Naive B cell (primary cell): ENCODE measurements around the gene TRIM56. TPM values are rescaled to one million over a fixed set of nuclear protein-coding genes. Genes with fewer than 3 reads are reported as not detected.
A peak's percentile ranks its signal among the peaks of the same experiment; 100 is the strongest.
"Not testable (repeated sequence)": the region's sequence is repeated elsewhere in the genome, so short reads cannot be mapped to it uniquely, and the experiment has no call there.

Experiments used
- ATAC-seq, 2 donors: fragments of 150-1000 bp; cut with Tn5 transposase; 2 replicates each; pipeline ENCODE4 v1.10.0; 2021; ENCODE audit warnings: low read depth in 2 of 2, mild to moderate bottlenecking in 2 of 2, moderate library complexity in 2 of 2
- DNase-seq: peaks from one replicate; pipeline ENCODE4 v3.0.0; 2022
- H3K27ac Mint-ChIP-seq, 6 donors: one replicate each; pipeline ENCODE4 v1.8.0; 2020 to 2022; ENCODE audit warnings: mild to moderate bottlenecking in 6 of 6, mixed read lengths in 6 of 6, moderate library complexity in 5 of 6, inconsistent platforms in 2 of 6
- H3K27me3 Mint-ChIP-seq, 3 donors: one replicate each; pipeline ENCODE4 v1.8.0; 2021 to 2022; ENCODE audit warnings: mixed read lengths in 3 of 3, mild to moderate bottlenecking in 1 of 3
- H3K36me3 Mint-ChIP-seq, 2 donors: one replicate each; pipeline ENCODE4 v1.8.0; 2020 to 2022; ENCODE audit warnings: mixed read lengths in 2 of 2, inconsistent platforms in 1 of 2, mild to moderate bottlenecking in 1 of 2
- H3K4me1 Mint-ChIP-seq, 3 donors: one replicate each; pipeline ENCODE4 v1.8.0; 2020 to 2022; ENCODE audit warnings: mixed read lengths in 3 of 3, inconsistent platforms in 1 of 3, mild to moderate bottlenecking in 1 of 3, moderate library complexity in 1 of 3
- H3K4me3 Mint-ChIP-seq, 8 donors: one replicate each; pipeline ENCODE4 v1.8.0; 2020 to 2022; ENCODE audit warnings: mild to moderate bottlenecking in 8 of 8, mixed read lengths in 8 of 8, moderate library complexity in 8 of 8, inconsistent platforms in 2 of 8
- H3K9me3 Mint-ChIP-seq, 7 donors: one replicate each; pipeline ENCODE4 v1.8.0; 2020 to 2022; ENCODE audit warnings: mixed read lengths in 7 of 7, mild to moderate bottlenecking in 5 of 7, inconsistent platforms in 2 of 7, moderate library complexity in 1 of 7
- polyA plus RNA-seq, 6 donors: library from polyadenylated mRNA; unstranded; fragments of 300-500 nt; fragmentation: Illumina TruSeq; gene quantifications; one replicate each; pipeline ENCODE4 v1.2.3, GENCODE V29; 2021; ENCODE audit warnings: low read depth in 6 of 6

TRIM56 gene
- polyA plus RNA-seq, 6 donors from 2014 or later = 1.0 to 17.7 (median 6.3) TPM

DNA sequence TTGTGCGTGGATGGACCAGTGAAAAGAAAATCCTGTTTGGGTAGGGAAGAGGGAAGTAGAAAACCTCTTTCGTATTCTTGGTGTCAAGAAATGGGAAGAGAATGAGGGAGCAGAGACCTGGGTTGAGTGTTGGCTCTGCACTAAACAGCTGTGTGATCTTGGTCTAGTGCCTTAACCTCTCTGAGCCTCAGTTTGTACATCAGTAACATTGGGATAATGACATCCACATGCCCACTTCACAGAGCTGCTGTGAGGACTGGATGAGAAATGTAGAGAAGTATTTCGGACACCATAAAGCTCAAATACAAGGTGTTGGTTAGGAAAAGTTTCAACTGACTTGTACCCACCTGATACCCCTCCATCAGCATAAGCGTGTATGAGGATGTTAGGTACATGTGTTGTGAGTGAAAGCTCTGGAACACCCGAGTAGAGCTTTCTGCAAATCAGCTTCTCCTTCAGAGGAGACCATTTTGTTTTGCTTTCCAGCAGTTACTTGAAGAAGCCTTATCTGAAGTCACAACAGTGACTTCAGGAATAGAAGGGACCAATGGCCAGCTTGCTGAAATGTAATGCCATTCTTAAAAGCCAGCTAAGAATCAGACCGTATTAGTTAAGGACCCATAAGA, 11.2 kb downstream of the TRIM56 start:
- Mint-ChIP-seq H3K36me3 (no peaks in the 10 kb centered on the region), H3K4me1 (peaks cover 12 to 34% (median 16%) of the 10 kb centered on the region in 3 donors), H3K27ac (no peak overlapping the region), H3K9me3 (no peaks in the 10 kb centered on the region), H3K4me3 (no peak overlapping the region), H3K27me3 (peaks cover 7 to 16% (median 8%) of the 10 kb centered on the region in 3 donors)
- ATAC-seq = no peak
- DNase-seq = no peak

DNA sequence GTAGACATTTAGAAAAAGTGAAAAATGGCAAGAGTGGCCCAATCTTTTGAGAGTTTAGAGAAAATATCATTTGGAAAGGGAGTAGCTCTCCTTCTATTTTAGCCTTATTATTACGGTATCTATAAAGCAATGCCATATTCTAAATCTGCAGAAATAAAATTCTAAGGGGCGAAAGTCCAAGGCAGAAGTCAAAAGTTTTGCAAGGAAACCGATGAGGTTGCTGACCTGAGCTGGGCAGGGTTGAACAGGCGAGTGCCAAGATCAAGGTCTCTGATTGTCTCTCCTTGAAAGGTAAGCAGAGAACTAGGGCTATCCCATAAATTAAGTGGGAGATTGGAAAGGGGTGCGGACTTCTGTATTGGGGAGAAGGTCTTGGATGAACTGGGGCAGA, 11.7 kb downstream of the TRIM56 start:
- H3K27ac Mint-ChIP-seq = peak overlapping the region in 2 of 6 donors; percentile 0 to 25
- H3K9me3 Mint-ChIP-seq = no peaks in the 10 kb centered on the region
- H3K4me1 Mint-ChIP-seq = peaks cover 12 to 34% (median 16%) of the 10 kb centered on the region in 3 donors
- no peak overlapping the region for H3K4me3 Mint-ChIP-seq
- ATAC-seq = no peak
- H3K36me3 Mint-ChIP-seq = no peaks in the 10 kb centered on the region
- peaks cover 12 to 22% (median 13%) of the 10 kb centered on the region in 3 donors for H3K27me3 Mint-ChIP-seq
- no peak for DNase-seq

DNA sequence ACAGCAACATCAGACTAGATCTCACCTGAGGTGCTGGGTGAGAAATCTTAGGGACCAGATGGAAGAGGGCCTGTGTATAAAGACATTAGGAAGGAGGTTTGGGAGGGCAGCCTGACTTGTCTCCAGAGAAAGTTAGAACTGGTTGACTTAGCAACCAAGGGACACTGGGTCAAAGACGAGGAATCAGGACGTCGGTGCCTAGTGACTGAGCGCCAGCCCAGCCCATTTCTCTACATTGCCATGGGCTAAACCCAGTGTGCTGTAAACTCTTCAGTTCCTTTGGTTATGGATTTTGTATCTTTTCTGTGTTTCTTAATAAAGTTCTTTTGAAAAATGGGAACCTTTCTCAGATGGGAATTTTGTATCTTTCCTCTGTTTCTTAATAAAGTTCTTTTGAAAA, 12.3 kb downstream of the TRIM56 start:
- Mint-ChIP-seq H3K27ac (peak overlapping the region in 1 of 6 donors; percentile 25), H3K36me3 (no peaks in the 10 kb centered on the region), H3K4me1 (peaks cover 12 to 34% (median 16%) of the 10 kb centered on the region in 3 donors), H3K4me3 (no peak overlapping the region), H3K27me3 (peaks cover 13 to 28% (median 17%) of the 10 kb centered on the region in 3 donors), H3K9me3 (no peaks in the 10 kb centered on the region)
- no peak for ATAC-seq
- no peak for DNase-seq

DNA sequence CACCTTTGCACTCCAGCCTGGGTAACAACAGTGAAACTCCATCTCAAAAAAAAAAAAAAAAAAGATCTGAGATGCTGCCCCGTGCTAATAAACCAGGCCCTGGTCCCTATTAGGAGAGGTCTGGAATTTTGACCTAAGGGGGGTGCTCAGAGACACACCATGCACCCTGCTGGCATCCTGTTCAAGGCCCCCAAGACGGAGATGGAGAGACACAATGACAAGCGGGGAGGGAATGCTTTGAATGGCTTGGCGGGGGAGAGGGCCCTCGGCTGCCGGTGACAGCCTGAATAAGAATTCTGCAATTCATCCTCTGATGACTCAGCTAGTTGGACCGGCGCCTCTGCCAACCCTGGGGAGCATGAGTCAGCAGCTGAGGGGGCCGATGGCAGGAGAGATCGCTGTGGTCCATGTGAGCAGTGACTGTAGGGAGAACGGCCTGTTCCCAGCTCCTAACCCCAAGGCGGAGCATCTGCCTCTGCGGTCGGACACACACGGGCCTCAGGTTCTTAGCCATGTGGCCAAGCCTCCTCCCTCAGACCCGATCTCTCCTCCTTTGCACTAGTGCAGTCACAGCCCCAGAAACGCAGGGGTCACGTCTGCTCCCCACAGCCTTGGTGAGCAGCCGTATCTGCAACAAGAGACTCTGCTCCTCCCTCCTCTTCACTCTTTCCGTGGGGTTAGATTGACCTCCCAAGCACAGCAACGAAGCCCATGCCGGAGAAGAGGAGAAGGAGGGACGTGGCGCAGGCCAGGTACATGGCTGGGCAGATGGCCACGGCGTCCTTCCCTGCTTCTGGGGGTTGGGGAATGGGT, 14.9 kb downstream of the TRIM56 start:
- Mint-ChIP-seq H3K27ac (peak overlapping the region in 1 of 6 donors; percentile 78), H3K27me3 (peaks cover 21 to 51% (median 25%) of the 10 kb centered on the region in 3 donors), H3K4me3 (peak overlapping the region in 1 of 8 donors; percentile 52), H3K9me3 (no peaks in the 10 kb centered on the region), H3K36me3 (no peaks in the 10 kb centered on the region), H3K4me1 (peaks cover 8 to 17% (median 10%) of the 10 kb centered on the region in 3 donors)
- DNase-seq (no peak), ATAC-seq (no peak)

DNA sequence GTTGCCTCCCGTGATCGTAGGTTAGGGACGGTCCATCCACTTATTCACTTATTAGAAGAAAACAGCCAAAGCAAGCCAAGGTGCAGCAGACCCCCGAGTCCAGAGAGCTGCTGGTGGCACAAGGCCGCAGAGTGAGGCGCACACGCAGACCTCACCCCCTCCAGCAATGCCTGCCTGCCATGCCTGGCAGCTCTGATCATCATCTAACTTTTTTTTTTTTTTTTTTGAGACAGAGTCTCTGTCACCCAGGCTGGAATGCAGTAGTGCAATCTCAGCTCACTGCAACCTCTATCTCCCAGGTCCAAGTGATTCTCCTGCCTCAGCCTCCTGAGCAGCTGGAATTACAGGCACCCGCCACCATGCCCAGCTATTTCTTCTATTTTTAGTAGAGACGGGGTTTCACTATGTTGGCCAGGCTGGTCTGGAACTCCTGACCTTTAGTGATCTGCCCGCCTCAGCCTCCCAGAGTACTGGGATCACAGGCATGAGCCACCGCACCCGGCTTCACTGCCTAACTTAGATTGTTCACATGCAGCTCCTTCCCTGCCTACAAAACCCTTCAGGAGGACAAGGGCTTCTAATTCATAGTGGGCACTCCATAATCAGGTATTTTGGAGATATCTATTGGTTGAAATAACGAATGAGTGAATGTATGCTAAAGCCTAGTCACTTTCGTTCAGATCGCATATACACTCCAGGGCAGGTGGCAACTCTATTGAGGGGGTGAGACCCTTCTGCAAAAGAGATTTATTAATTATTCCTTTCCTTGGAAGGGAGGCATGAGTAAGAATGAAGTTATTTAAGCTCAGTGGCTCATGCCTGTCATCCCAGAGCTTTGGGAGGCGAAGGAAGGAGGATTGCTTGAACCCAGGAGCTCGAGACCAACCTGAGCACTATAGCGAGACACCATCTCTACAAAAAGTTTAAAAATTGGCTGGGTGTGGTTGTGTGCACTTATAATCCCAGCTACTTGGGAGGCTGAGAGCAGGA, 15.9 kb downstream of the TRIM56 start:
- Mint-ChIP-seq H3K36me3 (no peaks in the 10 kb centered on the region), H3K27ac (no peak overlapping the region), H3K4me1 (peaks cover 2 to 9% (median 4%) of the 10 kb centered on the region in 3 donors), H3K4me3 (no peak overlapping the region), H3K9me3 (no peaks in the 10 kb centered on the region), H3K27me3 (peaks cover 21 to 51% (median 25%) of the 10 kb centered on the region in 3 donors)
- no peak for DNase-seq
- no peak for ATAC-seq

DNA sequence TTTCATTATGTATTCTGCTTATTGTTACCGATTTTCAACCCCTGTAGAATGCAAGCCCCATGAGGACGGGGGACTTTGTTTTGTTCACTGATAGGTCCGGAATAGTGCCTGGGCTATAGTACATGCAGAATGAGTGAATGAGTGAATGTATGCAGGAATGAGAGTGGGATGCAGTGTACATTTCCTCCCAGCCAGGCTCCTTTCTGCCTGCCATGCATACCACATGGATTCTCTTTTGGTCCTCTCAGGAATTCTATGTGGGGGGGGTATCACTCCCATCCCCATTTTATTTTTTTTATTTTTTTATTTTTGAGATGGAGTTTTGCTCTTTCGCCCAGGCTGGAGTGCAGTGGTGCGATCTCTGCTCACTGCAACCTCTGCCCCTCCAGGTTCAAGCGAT, 16.7 kb downstream of the TRIM56 start:
- Mint-ChIP-seq H3K36me3 (no peaks in the 10 kb centered on the region), H3K4me3 (no peak overlapping the region), H3K9me3 (no peaks in the 10 kb centered on the region), H3K27me3 (peaks cover 21 to 51% (median 25%) of the 10 kb centered on the region in 3 donors), H3K4me1 (peaks cover 2 to 5% (median 4%) of the 10 kb centered on the region in 3 donors), H3K27ac (no peak overlapping the region)
- DNase-seq (no peak), ATAC-seq (no peak)

DNA sequence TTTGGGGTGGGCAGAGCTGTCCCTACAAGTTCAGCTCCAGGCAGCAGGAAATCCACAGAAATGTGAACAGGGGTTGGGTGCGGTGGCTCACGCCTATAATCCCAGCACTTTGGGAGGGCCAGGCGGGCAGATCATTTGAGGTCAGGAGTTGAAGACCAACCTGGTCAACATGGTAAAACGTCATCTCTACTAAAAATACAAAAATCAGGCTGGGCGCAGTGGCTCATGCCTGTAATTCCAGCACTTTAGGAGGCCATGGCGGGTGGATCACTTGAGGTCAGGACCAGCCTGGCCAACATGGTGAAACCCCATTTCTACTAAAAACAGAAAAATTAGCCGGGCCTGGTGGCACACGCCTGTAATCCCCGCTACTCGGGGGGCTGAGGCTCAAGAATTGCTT, 18.4 kb downstream of the TRIM56 start:
- H3K27me3 Mint-ChIP-seq = peaks cover 21 to 51% (median 25%) of the 10 kb centered on the region in 3 donors
- not testable (repeated sequence) for H3K27ac Mint-ChIP-seq, DNase-seq, H3K4me3 Mint-ChIP-seq, H3K9me3 Mint-ChIP-seq, ATAC-seq, H3K36me3 Mint-ChIP-seq, H3K4me1 Mint-ChIP-seq

DNA sequence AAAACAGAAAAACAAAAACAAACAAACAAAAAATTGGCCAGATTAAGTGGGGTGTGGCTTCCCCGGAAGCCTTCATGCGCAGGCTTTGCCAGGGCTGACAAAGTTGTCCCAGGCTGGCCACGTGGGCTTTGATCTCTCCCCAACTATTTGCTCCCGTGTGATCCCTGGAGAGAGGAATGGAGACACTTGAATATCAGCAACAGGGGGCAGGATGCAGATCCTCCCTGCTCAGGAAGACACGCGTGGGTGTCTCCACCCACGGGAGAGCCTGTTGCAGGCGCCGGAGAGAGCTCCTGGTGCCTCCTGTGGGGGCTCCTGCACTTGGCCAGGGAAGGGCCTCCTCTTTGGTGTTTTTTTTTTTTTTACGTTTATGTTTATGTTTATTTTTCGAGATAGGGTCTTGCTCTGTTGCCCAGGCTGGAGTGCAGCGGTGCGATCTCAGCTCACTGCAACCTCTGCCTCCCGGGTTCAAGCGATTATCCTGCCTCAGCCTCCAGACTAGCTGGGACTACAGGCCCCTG, 19.0 kb downstream of the TRIM56 start:
- H3K9me3 Mint-ChIP-seq = no peaks in the 10 kb centered on the region
- no peak overlapping the region for H3K27ac Mint-ChIP-seq
- peaks cover 0 to 4% (median 0%) of the 10 kb centered on the region in 3 donors for H3K4me1 Mint-ChIP-seq
- H3K27me3 Mint-ChIP-seq = peaks cover 21 to 51% (median 25%) of the 10 kb centered on the region in 3 donors
- H3K36me3 Mint-ChIP-seq = no peaks in the 10 kb centered on the region
- no peak for DNase-seq
- no peak overlapping the region for H3K4me3 Mint-ChIP-seq
- ATAC-seq = no peak

DNA sequence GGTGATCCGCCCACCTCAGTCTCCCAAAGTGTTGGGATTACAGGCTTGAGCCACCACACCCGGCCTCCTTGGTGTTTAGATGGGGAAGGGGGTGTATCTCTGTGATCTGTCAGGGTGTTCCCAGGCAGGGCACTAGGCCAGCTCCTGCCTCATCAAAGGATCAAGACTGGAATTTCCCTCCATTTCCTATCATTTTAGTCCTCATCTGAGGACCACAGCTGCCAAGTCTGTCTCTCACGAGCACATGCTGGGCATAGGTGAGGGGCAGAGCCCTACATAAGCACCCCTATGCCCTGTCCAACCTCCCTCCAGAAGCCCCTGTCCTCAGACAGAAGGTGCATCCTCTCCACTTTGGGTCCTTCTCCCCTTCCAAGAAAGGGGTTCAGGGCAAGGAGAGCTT, 19.5 kb downstream of the TRIM56 start:
- Mint-ChIP-seq H3K4me1 (peaks cover 0 to 3% (median 0%) of the 10 kb centered on the region in 3 donors), H3K27ac (no peak overlapping the region), H3K36me3 (no peaks in the 10 kb centered on the region), H3K9me3 (no peaks in the 10 kb centered on the region), H3K4me3 (no peak overlapping the region), H3K27me3 (peaks cover 21 to 51% (median 25%) of the 10 kb centered on the region in 3 donors)
- DNase-seq = no peak
- no peak for ATAC-seq

DNA sequence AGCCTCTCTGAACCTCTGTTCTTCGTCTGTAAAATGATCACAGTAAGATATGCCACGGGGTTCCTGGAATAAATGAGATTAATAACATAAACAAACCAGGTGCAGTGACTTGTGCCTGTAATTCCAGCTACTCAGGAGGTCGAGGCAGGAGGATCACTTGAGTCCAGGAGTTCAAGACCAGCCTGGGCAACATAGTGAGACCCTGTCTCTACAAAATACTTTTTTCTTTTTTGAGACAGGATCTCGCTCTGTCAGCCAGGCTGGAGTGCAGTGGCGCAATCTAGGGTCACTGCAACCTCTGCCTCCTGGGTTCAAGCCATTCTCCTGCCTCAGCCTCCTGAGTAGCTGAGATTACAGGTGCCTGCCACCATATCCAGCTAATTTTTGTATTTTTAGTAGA, 20.0 kb downstream of the TRIM56 start:
- peaks cover 21 to 47% (median 25%) of the 10 kb centered on the region in 3 donors for H3K27me3 Mint-ChIP-seq
- H3K27ac Mint-ChIP-seq, ATAC-seq, H3K36me3 Mint-ChIP-seq, DNase-seq, H3K4me3 Mint-ChIP-seq, H3K4me1 Mint-ChIP-seq, H3K9me3 Mint-ChIP-seq: not testable (repeated sequence)

DNA sequence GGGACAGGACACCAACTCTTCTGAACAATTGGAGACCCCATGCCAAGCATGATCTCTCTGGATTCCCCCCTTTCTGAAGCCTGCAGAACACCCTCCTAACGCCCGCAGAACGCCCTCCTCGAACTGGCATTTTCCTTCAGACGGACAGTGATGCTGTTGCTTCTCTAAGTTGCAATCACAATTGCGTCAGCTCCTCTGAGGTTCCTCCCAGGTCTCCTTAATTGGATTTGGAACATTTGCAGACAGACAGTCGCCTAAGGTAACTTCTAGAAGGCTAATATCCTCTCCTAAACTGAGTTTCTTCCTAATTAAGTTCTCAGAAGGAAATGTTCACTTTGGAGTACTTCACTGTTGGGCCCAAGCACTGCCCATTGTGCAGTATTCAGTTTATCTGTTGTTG, 21.1 kb downstream of the TRIM56 start:
- Mint-ChIP-seq H3K9me3 (no peaks in the 10 kb centered on the region), H3K4me1 (no peaks in the 10 kb centered on the region), H3K36me3 (no peaks in the 10 kb centered on the region), H3K4me3 (no peak overlapping the region), H3K27me3 (peaks cover 14 to 35% (median 17%) of the 10 kb centered on the region in 3 donors), H3K27ac (peak overlapping the region in 1 of 6 donors; percentile 42)
- ATAC-seq = no peak
- DNase-seq = no peak

DNA sequence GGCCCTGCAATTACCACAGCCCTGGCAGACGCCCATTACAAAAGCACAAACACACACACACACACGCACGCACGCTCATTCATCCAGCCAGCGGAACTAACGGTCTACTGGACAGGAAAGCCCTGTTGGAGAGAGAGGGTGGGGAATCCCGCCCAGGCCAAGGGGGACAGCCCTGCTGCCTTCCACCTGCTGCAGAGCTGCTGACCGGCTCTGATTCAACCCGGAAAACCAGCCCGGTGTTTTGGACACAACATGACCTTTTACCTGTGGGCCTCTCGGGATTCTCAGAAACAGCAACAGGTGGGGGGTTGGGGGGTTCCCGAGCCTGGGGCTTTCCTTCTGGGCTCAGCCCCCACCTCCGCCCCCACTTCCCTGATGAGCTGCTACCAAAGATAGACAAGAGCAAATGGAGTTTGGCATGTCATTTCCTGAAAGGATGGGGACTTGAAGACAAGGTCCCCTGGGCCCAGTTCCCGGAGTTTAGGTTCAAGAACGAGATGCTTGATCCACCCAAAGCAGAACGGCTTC, 23.1 kb downstream of the TRIM56 start:
- H3K27me3 Mint-ChIP-seq = peaks cover 2 to 16% (median 3%) of the 10 kb centered on the region in 3 donors
- H3K27ac Mint-ChIP-seq = no peak overlapping the region
- no peak for DNase-seq
- ATAC-seq = no peak
- no peaks in the 10 kb centered on the region for H3K9me3 Mint-ChIP-seq
- H3K4me1 Mint-ChIP-seq = no peaks in the 10 kb centered on the region
- H3K4me3 Mint-ChIP-seq = peak overlapping the region in 1 of 8 donors; percentile 58
- no peaks in the 10 kb centered on the region for H3K36me3 Mint-ChIP-seq

DNA sequence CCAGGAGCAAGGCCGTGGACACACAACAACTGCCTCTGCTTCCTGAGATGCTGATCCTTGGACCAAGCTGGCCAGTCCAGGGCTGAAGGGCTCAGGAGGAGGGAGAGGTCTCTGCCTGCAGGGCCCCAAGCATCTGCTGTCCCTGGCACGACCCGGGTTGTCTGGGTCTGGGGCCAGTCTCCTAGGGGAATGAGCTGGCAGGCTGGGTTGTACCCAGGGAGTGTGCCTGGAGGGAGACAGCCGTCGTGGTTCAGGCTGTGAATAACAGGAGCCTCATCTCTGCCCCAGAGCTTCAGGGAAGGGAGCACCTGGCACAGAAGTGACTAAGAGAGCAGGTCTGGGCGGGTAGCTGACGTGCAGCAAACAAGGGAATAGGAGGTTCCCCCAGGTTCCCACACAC, 23.7 kb downstream of the TRIM56 start:
- Mint-ChIP-seq H3K27ac (no peak overlapping the region), H3K36me3 (no peaks in the 10 kb centered on the region), H3K9me3 (no peaks in the 10 kb centered on the region), H3K27me3 (peaks cover 0 to 13% (median 0%) of the 10 kb centered on the region in 3 donors), H3K4me3 (no peak overlapping the region), H3K4me1 (no peaks in the 10 kb centered on the region)
- no peak for ATAC-seq
- DNase-seq = no peak
